Activated naive CD4-positive, alpha-beta T cell treated with anti-CD3 and anti-CD28 coated beads, Interleukin-2, amount 50 U/mL, for 72 hours (primary cell): ENCODE results near the gene CDH13. TPM values are rescaled to one million over a fixed set of nuclear protein-coding genes. Genes with fewer than 3 reads are reported as not detected.

ENCODE experiments used
- ATAC-seq, 2 donors: fragments of 150-1000 bp; cut with Tn5 transposase; 2 replicates each; pipeline ENCODE4 v1.10.0; 2021; ENCODE audit warnings: mild to moderate bottlenecking in 2 of 2, moderate library complexity in 2 of 2
- DNase-seq, 2 donors: peaks; one replicate each; pipeline ENCODE4 v3.0.0; 2021 to 2022; ENCODE audit warnings: low spot score in 2 of 2
- H3K27ac Mint-ChIP-seq, 2 donors: one replicate each; pipeline ENCODE4 v1.8.0; 2022; ENCODE audit warnings: mild to moderate bottlenecking in 2 of 2, mixed read lengths in 2 of 2
- H3K36me3 Mint-ChIP-seq, 2 donors: one replicate each; pipeline ENCODE4 v1.8.0; 2022; ENCODE audit warnings: mixed read lengths in 2 of 2
- H3K9me3 Mint-ChIP-seq, 2 donors: one replicate each; pipeline ENCODE4 v1.8.0; 2022; ENCODE audit warnings: mixed read lengths in 2 of 2
- total RNA-seq, 2 donors: library from RNA; stranded (reverse); gene quantifications; one replicate each; pipeline ENCODE4 v1.2.3, GENCODE V29; 2022

CDH13 gene
- total RNA-seq, 2 donors from 2014 or later: not detected

- Mint-ChIP-seq H3K36me3 (no peaks in the 10 kb centered on the region), H3K9me3 (peaks cover 9 to 13% of the 10 kb centered on the region in 2 donors), H3K27ac (no peak overlapping the region)
- no peak for ATAC-seq
- DNase-seq: no peak
These were observed 573.4 kb downstream of the CDH13 start for GRCh38 chr16:83200005-83200779.

GRCh38 chr16:83201748-83202147, 575.0 kb downstream of the CDH13 start:
- no peak for DNase-seq
- Mint-ChIP-seq H3K36me3 (no peaks in the 10 kb centered on the region), H3K9me3 (peaks cover 4 to 9% of the 10 kb centered on the region in 2 donors), H3K27ac (no peak overlapping the region)
- ATAC-seq: no peak

GRCh38 chr16:83205896-83206295, 579.1 kb downstream of the CDH13 start:
- ATAC-seq (no peak), DNase-seq (no peak)
- Mint-ChIP-seq H3K36me3 (no peaks in the 10 kb centered on the region), H3K27ac (no peak overlapping the region), H3K9me3 (peaks cover 0 to 9% of the 10 kb centered on the region in 2 donors)

DNA sequence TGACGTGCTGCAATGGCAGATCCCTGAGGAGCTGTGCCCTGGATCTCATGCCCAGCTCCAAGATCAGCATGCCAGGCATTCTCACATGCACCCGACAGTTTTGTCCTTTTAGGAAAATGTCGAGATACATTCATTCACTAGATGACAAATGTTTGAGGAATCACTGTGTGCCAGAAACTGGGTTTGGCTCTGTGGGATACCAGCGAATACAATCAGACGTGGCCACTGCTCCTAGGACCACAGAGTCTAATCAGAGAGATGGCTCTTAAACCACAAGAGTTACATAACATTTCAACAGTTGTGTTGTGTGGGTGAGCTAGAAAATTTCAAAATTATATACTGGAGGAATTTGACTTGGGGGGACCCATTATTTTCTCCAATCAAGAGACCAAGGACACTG, 579.7 kb downstream of the CDH13 start:
- no peak for ATAC-seq
- Mint-ChIP-seq H3K9me3 (peaks cover 0 to 4% of the 10 kb centered on the region in 2 donors), H3K36me3 (no peaks in the 10 kb centered on the region), H3K27ac (no peak overlapping the region)
- DNase-seq: no peak

DNA sequence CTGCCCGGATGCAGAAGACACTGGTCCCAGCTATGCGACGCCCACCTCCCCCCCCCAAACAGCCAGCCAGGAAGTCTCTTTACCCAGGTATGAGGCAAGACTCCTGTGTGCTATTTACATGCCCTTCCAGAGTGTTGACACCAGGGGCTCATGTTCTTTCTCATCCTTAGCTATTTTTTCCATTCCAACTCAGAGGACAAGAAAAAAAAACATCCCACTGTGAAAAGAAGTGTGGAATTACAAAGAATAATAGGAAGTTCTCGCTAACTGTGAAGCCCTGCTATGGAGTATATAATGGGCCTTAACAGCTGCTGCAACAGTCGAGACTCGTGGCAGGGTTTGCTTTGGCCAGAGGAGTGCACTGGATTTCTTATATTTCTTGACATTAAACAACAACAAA, 584.9 kb downstream of the CDH13 start:
- Mint-ChIP-seq H3K9me3 (peaks cover 0 to 4% of the 10 kb centered on the region in 2 donors), H3K36me3 (peaks cover 0 to 7% of the 10 kb centered on the region in 2 donors), H3K27ac (no peak overlapping the region)
- no peak for ATAC-seq
- no peak for DNase-seq

GRCh38 chr16:83212301-83212841, 585.6 kb downstream of the CDH13 start:
- no peak overlapping the region for H3K27ac Mint-ChIP-seq
- DNase-seq: no peak
- peaks cover 0 to 4% of the 10 kb centered on the region in 2 donors for H3K9me3 Mint-ChIP-seq
- no peak for ATAC-seq
- H3K36me3 Mint-ChIP-seq: peaks cover 0 to 7% of the 10 kb centered on the region in 2 donors

DNA sequence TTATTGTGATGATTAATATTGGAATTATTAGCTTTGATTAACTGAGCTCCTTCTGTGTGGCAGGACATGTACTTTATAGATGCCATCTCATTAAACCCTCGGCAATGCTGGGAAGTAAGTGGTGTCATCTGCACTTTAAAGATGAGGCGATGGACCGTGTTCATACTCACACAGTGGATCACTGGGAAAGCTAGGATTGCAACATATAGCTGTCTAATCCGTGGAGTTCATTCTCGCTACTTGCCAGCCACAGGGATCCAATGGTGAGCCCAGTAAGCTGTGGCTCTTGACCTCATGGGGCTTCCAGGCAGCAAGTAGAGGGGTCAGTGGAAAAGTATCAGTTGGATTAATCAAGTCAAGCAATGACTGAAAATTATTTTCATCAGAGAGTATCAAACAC, 587.9 kb downstream of the CDH13 start:
- H3K36me3 Mint-ChIP-seq: peaks cover 0 to 7% of the 10 kb centered on the region in 2 donors
- no peak for DNase-seq
- peaks cover 0 to 4% of the 10 kb centered on the region in 2 donors for H3K9me3 Mint-ChIP-seq
- no peak overlapping the region for H3K27ac Mint-ChIP-seq
- ATAC-seq: no peak

- Mint-ChIP-seq H3K27ac (no peak overlapping the region), H3K36me3 (peaks cover 0 to 7% of the 10 kb centered on the region in 2 donors), H3K9me3 (peaks cover 0 to 4% of the 10 kb centered on the region in 2 donors)
- ATAC-seq (peak in 1 of 2 donors; percentile 56), DNase-seq (peak in 1 of 2 donors; percentile 81)
These were observed 588.7 kb downstream of the CDH13 start for GRCh38 chr16:83215406-83216001.

GRCh38 chr16:83219285-83219684, 592.5 kb downstream of the CDH13 start:
- DNase-seq: no peak
- no peaks in the 10 kb centered on the region for H3K9me3 Mint-ChIP-seq
- no peaks in the 10 kb centered on the region for H3K36me3 Mint-ChIP-seq
- no peak for ATAC-seq
- no peak overlapping the region for H3K27ac Mint-ChIP-seq

GRCh38 chr16:83220066-83220465, 593.3 kb downstream of the CDH13 start:
- no peak overlapping the region for H3K27ac Mint-ChIP-seq
- DNase-seq (no peak), ATAC-seq (no peak)
- H3K9me3 Mint-ChIP-seq: no peaks in the 10 kb centered on the region
- H3K36me3 Mint-ChIP-seq: no peaks in the 10 kb centered on the region

DNA sequence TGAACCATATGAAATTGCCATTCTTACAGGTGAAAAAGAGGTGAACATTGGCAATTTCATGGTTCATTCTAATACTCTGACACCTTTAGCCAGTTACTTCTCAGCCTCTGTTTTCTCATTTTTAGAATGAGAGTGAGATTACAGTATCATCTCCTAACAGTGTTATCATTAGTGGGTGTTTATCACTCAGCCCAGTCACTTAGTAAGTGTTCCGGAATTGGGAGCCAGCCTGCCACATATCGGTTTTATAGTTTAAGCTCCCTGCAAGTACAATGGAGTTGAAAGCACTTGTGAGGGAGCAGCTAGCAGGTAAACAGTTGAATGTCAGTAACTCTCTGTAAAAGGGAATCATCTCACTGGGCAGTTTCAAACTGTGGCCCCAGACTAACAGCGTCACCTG, 597.9 kb downstream of the CDH13 start:
- no peaks in the 10 kb centered on the region for H3K9me3 Mint-ChIP-seq
- H3K36me3 Mint-ChIP-seq: no peaks in the 10 kb centered on the region
- H3K27ac Mint-ChIP-seq: no peak overlapping the region
- ATAC-seq: no peak
- no peak for DNase-seq

DNA sequence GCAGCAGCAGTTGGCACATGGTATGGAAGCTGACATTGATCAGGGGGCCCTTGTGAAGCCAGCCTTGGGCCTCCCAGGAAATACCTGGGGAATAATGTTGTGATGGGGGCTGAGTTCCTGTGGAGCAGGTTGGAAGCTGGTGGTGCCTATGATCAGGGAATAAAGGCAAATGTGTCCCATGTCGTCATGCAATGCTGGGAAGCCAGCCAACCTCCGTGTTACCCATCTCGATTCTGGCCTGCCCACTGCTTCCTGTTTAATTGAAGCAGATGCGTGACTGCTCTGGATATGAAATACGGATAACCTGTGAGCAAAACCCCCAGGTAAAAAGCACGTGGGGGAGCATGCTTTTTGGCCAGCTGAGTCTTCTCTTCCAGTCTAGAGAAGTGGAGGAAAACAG, 600.6 kb downstream of the CDH13 start:
- Mint-ChIP-seq H3K9me3 (peaks cover 0 to under 1% of the 10 kb centered on the region in 2 donors), H3K36me3 (no peaks in the 10 kb centered on the region), H3K27ac (no peak overlapping the region)
- DNase-seq: no peak
- ATAC-seq: no peak

DNA sequence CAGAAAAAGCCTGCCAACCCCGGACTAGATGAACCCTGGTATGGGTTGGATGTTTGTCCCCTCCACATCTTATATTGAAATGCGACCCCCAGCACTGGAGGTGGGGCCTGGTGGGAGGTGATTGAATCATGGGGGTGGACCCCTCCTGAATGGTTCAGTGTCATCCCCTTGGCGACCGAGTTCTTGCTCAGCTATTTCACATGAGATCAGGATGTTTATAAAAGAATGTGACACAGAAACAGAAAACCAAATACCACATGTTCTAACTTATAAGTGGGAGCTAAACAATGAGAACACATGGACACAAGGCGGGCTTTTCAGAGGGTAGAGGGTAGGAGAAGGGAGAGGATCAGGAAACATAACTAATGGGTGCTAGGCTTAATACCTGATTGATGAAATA, 605.0 kb downstream of the CDH13 start:
- H3K27ac Mint-ChIP-seq: no peak overlapping the region
- DNase-seq (no peak), ATAC-seq (no peak)

GRCh38 chr16:83233153-83233552, 606.4 kb downstream of the CDH13 start:
- ATAC-seq (no peak), DNase-seq (no peak)
- peaks cover 8% of the 10 kb centered on the region in 2 donors for H3K9me3 Mint-ChIP-seq
- no peak overlapping the region for H3K27ac Mint-ChIP-seq
- no peaks in the 10 kb centered on the region for H3K36me3 Mint-ChIP-seq

More for the DNA sequence above, 605.0 kb downstream of the CDH13 start:
- peaks cover 2 to 7% of the 10 kb centered on the region in 2 donors for H3K9me3 Mint-ChIP-seq
- no peaks in the 10 kb centered on the region for H3K36me3 Mint-ChIP-seq

DNA sequence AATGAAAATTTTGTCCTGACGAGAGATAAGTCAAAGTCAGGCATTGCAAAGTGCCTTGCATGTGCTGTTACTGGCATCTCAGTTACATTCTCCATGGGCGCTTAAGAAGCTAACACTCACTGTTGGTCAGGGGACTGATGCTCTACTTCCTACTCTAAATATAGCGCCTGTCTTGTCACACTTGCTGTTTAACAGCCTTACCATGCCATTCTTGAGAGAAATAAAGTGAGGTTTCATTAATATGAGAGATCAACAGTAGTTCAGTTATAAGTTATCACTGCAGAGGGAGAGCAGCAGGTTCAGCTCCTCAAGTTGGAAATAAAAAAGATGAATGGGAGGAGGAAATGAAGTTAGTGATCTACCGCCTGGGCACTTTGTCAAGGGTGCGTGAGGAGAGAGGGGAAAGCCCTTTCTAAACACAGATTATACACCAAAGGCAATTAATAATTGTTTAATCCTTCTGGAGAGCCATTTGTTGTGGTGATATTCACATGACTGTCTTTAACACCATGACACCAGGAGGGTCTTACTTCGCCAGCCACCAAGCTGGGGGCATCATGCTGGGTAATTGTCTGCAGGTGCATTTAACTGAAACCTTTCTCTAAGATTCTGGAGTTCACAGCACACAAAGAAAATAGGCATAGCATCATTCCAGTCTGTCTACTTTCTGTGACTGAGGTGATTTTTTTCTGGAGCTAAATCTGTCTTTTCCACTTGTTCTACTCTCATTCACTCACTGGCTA, 612.4 kb downstream of the CDH13 start:
- Mint-ChIP-seq H3K36me3 (no peaks in the 10 kb centered on the region), H3K27ac (no peak overlapping the region), H3K9me3 (peaks cover 4 to 8% of the 10 kb centered on the region in 2 donors)
- ATAC-seq (no peak), DNase-seq (no peak)

- Mint-ChIP-seq H3K36me3 (no peaks in the 10 kb centered on the region), H3K9me3 (peaks cover 0 to 3% of the 10 kb centered on the region in 2 donors)
These were observed 617.3 kb downstream of the CDH13 start for GRCh38 chr16:83244057-83244456.

GRCh38 chr16:83245061-83245460, 618.3 kb downstream of the CDH13 start:
- ATAC-seq (no peak), DNase-seq (no peak)
- Mint-ChIP-seq H3K9me3 (peaks cover 0 to 3% of the 10 kb centered on the region in 2 donors), H3K27ac (no peak overlapping the region), H3K36me3 (no peaks in the 10 kb centered on the region)

More at GRCh38 chr16:83244057-83244456, 617.3 kb downstream of the CDH13 start:
- ATAC-seq (no peak), DNase-seq (no peak)
- H3K27ac Mint-ChIP-seq: no peak overlapping the region
